Measurements from ENCODE around the gene IGLL1.

DNA sequence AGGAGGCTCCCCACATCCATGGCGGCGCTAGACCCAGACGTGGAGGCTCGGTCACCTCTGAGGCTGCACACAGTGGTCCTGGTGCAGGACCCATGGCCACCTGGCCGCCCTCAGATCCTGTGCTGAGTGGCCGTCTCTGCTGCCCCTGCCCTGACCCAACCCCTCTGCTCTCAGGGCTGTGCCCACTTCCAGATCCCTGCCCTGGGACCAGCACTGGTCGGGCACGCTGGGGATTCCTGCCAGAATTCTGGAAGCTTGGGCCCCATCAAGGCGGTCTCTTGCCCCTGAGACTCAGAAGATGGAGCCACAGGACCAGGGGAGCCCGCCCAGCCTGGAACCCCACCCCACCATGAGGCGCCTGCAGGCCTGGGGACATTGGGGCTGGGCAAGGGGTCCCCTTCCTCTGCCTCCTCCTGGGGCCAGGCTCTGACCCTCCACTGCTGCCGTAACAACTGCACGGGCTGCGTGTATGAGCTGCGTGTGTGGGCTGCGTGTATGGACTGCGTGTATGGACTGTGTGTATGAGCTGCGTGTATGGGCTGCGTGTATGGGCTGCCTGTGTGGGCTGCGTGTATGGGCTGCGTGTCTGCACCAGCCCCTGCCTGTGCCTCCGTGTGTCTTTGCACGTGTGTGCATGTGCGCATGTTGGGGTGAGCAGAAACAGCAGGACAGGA is 48.7 kb downstream of the IGLL1 start:
- TF ChIP-seq, protein P1, sequence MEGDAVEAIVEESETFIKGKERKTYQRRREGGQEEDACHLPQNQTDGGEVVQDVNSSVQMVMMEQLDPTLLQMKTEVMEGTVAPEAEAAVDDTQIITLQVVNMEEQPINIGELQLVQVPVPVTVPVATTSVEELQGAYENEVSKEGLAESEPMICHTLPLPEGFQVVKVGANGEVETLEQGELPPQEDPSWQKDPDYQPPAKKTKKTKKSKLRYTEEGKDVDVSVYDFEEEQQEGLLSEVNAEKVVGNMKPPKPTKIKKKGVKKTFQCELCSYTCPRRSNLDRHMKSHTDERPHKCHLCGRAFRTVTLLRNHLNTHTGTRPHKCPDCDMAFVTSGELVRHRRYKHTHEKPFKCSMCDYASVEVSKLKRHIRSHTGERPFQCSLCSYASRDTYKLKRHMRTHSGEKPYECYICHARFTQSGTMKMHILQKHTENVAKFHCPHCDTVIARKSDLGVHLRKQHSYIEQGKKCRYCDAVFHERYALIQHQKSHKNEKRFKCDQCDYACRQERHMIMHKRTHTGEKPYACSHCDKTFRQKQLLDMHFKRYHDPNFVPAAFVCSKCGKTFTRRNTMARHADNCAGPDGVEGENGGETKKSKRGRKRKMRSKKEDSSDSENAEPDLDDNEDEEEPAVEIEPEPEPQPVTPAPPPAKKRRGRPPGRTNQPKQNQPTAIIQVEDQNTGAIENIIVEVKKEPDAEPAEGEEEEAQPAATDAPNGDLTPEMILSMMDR (IDR thresholded peaks at IDR 0.05), result no peak
- no peak for TF ChIP-seq POLR2A (IDR thresholded peaks at IDR 0.05)
